CD4-positive, alpha-beta T cell (primary cell): ENCODE measurements around the gene TGM3. TPM values are rescaled to one million over a fixed set of nuclear protein-coding genes. Genes with fewer than 3 reads are reported as not detected.

Source experiments
- ATAC-seq: fragments of 200-7000 bp; cut with Tn5 transposase; one replicate; pipeline ENCODE4 v1.10.0; 2022; ENCODE audit warnings: mild to moderate bottlenecking; ENCODE audit not compliant: poor library complexity
- CTCF ChIA-PET: fragments of 350-600 bp; sonication (Branson Sonifier 250); formaldehyde crosslinking; loops from one replicate; lab custom pipeline; 2021; ENCODE audit warnings: antibody characterized with exemption, inconsistent platforms; lab: Charles Lee
- POLR2A ChIA-PET: fragments of 350-600 bp; sonication (Branson Sonifier 250); formaldehyde crosslinking; loops from one replicate; lab custom pipeline; 2021; ENCODE audit warnings: antibody characterized with exemption, inconsistent platforms; lab: Charles Lee
- DNase-seq, 14 experiments: peaks; one replicate each; pipeline ENCODE4 v3.0.0-alpha.2; 2013 to 2020; ENCODE audit warnings: mixed read lengths in 2 of 14
- H3K27ac ChIP-seq, 2 donors: one replicate each; pipeline versions ENCODE4 v1.5.1 to v1.7.0; 2013; ENCODE audit warnings: low read length in 2 of 2, low read depth in 1 of 2, mild to moderate bottlenecking in 1 of 2
- H3K27me3 ChIP-seq, 2 experiments: 1 replicate in 1 of 2; 2 replicates in 1 of 2; pipeline versions ENCODE4 v1.6.1 to v1.7.0; 2013; ENCODE audit warnings: low read length in 2 of 2, control low read depth in 1 of 2, mild to moderate bottlenecking in 1 of 2, moderate library complexity in 1 of 2; ENCODE audit not compliant: insufficient read depth in 2 of 2, control insufficient read depth in 1 of 2
- H3K36me3 ChIP-seq: one replicate; pipeline ENCODE4 v1.6.1; 2013; ENCODE audit warnings: low read length, control low read depth; ENCODE audit not compliant: insufficient read depth
- H3K4me1 ChIP-seq: one replicate; pipeline ENCODE4 v1.6.1; 2013; ENCODE audit warnings: low read length, control low read depth; ENCODE audit not compliant: insufficient read depth
- H3K4me3 ChIP-seq: one replicate; pipeline ENCODE4 v1.5.1; 2013; ENCODE audit warnings: mild to moderate bottlenecking, low read length, moderate library complexity
- H3K9me3 ChIP-seq, 2 experiments: 1 replicate in 1 of 2; 2 replicates in 1 of 2; pipeline versions ENCODE4 v1.6.1 to v1.7.0; 2013; ENCODE audit warnings: low read length in 2 of 2, mild to moderate bottlenecking in 2 of 2, control low read depth in 1 of 2, moderate library complexity in 1 of 2; ENCODE audit not compliant: control insufficient read depth in 1 of 2, insufficient read depth in 1 of 2
- H3K27ac Mint-ChIP-seq: one replicate; pipeline ENCODE4 v1.8.0; 2020; ENCODE audit warnings: mixed read lengths
- H3K27me3 Mint-ChIP-seq: one replicate; pipeline ENCODE4 v1.8.0; 2021; ENCODE audit warnings: mixed read lengths
- H3K36me3 Mint-ChIP-seq: one replicate; pipeline ENCODE4 v1.8.0; 2021; ENCODE audit warnings: low read depth, mixed read lengths
- H3K4me1 Mint-ChIP-seq: one replicate; pipeline ENCODE4 v1.8.0; 2021; ENCODE audit warnings: low read depth, mixed read lengths
- H3K4me3 Mint-ChIP-seq: one replicate; pipeline ENCODE4 v1.8.0; 2020; ENCODE audit warnings: mild to moderate bottlenecking, mixed read lengths
- H3K9me3 Mint-ChIP-seq: one replicate; pipeline ENCODE4 v1.8.0; 2020; ENCODE audit warnings: mixed read lengths
- intact Hi-C, 2 experiments: fragments of 100-400 bp; cut with DNase I in 1 of 2; cut with micrococcal nuclease in 1 of 2; formaldehyde crosslinking; loops; one replicate each; pipeline versions ENCODE4 v1.15.1 to v1.9.0; 2023 to 2025; cut with DNase I, micrococcal nuclease
- total RNA-seq, 174 experiments: library from RNA in 2 of 174; stranded (reverse) in 2 of 174; gene quantifications; one replicate each; pipeline ENCODE4 v1.2.3 and lab custom pipeline; 2021 to 2026
- TF ChIP-seq, protein P1 (sequence below): fragments of 200-600 bp; IDR thresholded peaks from one replicate; pipeline ENCODE4 v1.8.0; 2022; ENCODE audit warnings: antibody characterized with exemption, mild to moderate bottlenecking

TGM3 gene
- total RNA-seq, 2 experiments from 2014 or later = not detected

- DNase-seq (no peak), ATAC-seq (no peak)
- TF ChIP-seq, protein P1, sequence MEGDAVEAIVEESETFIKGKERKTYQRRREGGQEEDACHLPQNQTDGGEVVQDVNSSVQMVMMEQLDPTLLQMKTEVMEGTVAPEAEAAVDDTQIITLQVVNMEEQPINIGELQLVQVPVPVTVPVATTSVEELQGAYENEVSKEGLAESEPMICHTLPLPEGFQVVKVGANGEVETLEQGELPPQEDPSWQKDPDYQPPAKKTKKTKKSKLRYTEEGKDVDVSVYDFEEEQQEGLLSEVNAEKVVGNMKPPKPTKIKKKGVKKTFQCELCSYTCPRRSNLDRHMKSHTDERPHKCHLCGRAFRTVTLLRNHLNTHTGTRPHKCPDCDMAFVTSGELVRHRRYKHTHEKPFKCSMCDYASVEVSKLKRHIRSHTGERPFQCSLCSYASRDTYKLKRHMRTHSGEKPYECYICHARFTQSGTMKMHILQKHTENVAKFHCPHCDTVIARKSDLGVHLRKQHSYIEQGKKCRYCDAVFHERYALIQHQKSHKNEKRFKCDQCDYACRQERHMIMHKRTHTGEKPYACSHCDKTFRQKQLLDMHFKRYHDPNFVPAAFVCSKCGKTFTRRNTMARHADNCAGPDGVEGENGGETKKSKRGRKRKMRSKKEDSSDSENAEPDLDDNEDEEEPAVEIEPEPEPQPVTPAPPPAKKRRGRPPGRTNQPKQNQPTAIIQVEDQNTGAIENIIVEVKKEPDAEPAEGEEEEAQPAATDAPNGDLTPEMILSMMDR = no peak
- POLR2A ChIA-PET = no interaction called here
- Histone ChIP-seq H3K36me3 (no peaks in the 10 kb centered on the region), H3K27ac (no peak overlapping the region), H3K4me1 (no peaks in the 10 kb centered on the region), H3K27me3 (no peaks in the 10 kb centered on the region), H3K4me3 (no peak overlapping the region), H3K9me3 (no peaks in the 10 kb centered on the region)
- Mint-ChIP-seq H3K9me3 (no peaks in the 10 kb centered on the region), H3K27ac (no peak overlapping the region), H3K4me1 (no peaks in the 10 kb centered on the region), H3K4me3 (no peak overlapping the region), H3K36me3 (no peaks in the 10 kb centered on the region), H3K27me3 (peaks cover 17% of the 10 kb centered on the region)
- intact Hi-C loops = no loop called here
- CTCF ChIA-PET = no interaction called here
Measured at GRCh38 chr20:2331106-2331505, 35.3 kb downstream of the TGM3 start.

DNA sequence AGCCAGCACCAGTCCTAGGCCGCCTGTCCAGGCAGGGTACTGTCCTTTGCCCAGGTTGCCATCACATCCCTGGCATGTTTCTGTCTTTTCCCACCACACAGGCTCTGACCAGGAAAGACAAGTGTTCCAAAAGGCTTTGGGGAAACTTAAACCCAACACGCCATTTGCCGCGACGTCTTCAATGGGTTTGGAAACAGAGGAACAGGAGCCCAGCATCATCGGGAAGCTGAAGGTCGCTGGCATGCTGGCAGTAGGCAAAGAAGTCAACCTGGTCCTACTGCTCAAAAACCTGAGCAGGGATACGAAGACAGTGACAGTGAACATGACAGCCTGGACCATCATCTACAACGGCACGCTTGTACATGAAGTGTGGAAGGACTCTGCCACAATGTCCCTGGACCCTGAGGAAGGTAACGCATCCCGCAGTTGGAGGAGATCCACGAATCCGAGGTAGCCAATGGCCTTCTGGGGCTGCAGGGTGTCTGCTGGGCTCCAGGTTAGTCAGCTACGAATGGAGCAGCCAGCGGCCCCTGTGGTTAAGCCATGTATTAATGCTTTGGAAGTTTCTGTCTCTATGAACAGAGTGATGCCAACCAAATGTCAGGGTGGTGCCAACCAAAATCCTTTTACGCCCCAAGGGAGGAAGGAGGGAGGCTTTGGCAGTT lies 36.2 kb downstream of the TGM3 start:
- Mint-ChIP-seq H3K27ac (no peak overlapping the region), H3K9me3 (no peaks in the 10 kb centered on the region), H3K4me3 (no peak overlapping the region), H3K4me1 (no peaks in the 10 kb centered on the region), H3K27me3 (peaks cover 13% of the 10 kb centered on the region), H3K36me3 (no peaks in the 10 kb centered on the region)
- H3K36me3 ChIP-seq = no peaks in the 10 kb centered on the region
- CTCF ChIA-PET = no interaction called here
- no peak overlapping the region for H3K4me3 ChIP-seq
- H3K27ac ChIP-seq = no peak overlapping the region
- DNase-seq (no peak), ATAC-seq (no peak)
- POLR2A ChIA-PET = no interaction called here
- TF ChIP-seq, protein P1 = no peak
- H3K9me3 ChIP-seq = no peaks in the 10 kb centered on the region
- H3K4me1 ChIP-seq = no peaks in the 10 kb centered on the region
- H3K27me3 ChIP-seq = no peaks in the 10 kb centered on the region
- intact Hi-C loops = no loop called here

DNA sequence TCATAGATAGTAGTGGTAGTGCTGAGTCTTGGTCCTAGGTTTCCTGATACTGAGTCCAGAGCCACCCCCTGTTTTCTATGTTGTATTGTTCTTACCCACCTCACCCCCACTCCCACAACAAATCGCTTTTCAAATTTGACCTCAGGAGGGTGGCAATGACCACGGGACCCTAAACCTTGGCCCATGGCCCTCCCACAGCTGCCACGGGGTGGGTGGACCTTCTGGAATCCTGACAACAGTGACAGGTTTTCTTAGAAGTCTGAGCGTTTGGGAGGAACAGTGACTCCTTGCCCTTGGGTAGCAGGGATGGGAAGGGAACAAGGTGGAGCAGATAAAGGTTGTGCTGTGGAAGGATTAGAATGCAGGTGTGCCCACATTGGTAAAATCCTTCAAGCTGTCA lies 36.9 kb downstream of the TGM3 start:
- Mint-ChIP-seq H3K4me3 (no peak overlapping the region), H3K9me3 (no peaks in the 10 kb centered on the region), H3K27me3 (peaks cover 13% of the 10 kb centered on the region), H3K36me3 (no peaks in the 10 kb centered on the region), H3K4me1 (no peaks in the 10 kb centered on the region), H3K27ac (no peak overlapping the region)
- Histone ChIP-seq H3K4me3 (no peak overlapping the region), H3K27ac (no peak overlapping the region), H3K4me1 (no peaks in the 10 kb centered on the region), H3K9me3 (no peaks in the 10 kb centered on the region), H3K36me3 (no peaks in the 10 kb centered on the region), H3K27me3 (no peaks in the 10 kb centered on the region)
- CTCF ChIA-PET = no interaction called here
- intact Hi-C loops = no loop called here
- POLR2A ChIA-PET = no interaction called here
- TF ChIP-seq, protein P1 = no peak
- no peak for ATAC-seq
- no peak for DNase-seq
